ENCODE results near the gene TTLL3. TPM values are rescaled to one million over a fixed set of nuclear protein-coding genes. Genes with fewer than 3 reads are reported as not detected.
"Not testable (repeated sequence)": the region's sequence is repeated elsewhere in the genome, so short reads cannot be mapped to it uniquely, and the experiment has no call there.

The TTLL3 gene
- total and polyA plus RNA-seq, 11 donors = 4.7 to 30.3 (median 11.8) TPM

DNA sequence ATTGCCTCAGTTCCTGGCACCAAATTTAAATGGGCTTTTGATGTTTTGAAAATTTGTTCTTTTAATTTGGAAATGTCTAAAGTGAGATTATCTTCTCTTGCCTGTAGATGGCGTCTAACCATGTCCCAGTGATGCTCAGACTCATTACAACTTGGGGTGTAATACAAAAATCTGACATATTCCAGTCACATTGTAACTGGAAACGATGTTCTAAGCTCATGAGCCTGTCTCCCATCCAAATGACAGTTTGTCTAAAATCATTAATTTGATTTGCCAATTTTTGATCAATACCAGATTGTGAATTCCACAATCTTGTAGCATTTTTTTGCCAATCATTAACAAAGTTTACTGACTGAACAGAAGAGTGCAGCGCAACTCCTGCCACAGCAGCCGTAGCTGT, 38.8 kb downstream of the TTLL3 start:
- intact Hi-C loops (cut with DNase I) = loop anchor here in 2 of 10 donors (10.0 kb wide), 2 partner anchors 54 to 66 kb away; partner anchors contain the start of genes ARPC4 (in 1 of the 2), IL17RC (in 1 of the 2) and TADA3 (in 1 of the 2)

DNA sequence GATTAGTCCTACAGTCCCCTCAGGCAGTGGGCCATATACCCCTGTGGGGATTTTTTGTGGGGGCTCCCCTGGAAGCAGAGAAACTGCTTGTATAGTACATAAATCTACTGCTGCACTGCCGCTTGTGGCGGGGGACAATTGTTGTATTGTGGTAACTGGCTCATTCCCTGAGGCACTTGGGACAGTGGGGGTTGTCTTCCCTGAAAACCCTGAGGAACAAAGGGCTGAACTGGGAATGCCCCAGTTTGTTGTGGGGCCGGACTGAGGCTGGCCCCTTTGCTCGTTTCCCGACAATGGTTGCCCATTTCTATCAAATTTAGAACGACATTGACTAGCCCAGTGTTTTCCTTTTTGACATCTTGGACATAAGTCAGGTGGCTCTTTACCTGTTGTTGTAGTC, 41.3 kb downstream of the TTLL3 start:
- intact Hi-C loops (cut with DNase I) = loop anchor here in 1 of 10 donors (5.0 kb wide), 1 partner anchor 61 kb away; no protein-coding TSS in a partner anchor
- not testable (repeated sequence) for H3K27me3 ChIP-seq, ATAC-seq, H3K27ac ChIP-seq, DNase-seq, H3K4me1 ChIP-seq, H3K4me3 ChIP-seq, H3K36me3 ChIP-seq, H3K9me3 ChIP-seq
- 85 to 92% (median 89%) methylated on average over 6 of the region's 6 CpGs for WGBS, 4 donors

More for the DNA sequence above, 38.8 kb downstream of the TTLL3 start:
- TF ChIP-seq, protein P1, sequence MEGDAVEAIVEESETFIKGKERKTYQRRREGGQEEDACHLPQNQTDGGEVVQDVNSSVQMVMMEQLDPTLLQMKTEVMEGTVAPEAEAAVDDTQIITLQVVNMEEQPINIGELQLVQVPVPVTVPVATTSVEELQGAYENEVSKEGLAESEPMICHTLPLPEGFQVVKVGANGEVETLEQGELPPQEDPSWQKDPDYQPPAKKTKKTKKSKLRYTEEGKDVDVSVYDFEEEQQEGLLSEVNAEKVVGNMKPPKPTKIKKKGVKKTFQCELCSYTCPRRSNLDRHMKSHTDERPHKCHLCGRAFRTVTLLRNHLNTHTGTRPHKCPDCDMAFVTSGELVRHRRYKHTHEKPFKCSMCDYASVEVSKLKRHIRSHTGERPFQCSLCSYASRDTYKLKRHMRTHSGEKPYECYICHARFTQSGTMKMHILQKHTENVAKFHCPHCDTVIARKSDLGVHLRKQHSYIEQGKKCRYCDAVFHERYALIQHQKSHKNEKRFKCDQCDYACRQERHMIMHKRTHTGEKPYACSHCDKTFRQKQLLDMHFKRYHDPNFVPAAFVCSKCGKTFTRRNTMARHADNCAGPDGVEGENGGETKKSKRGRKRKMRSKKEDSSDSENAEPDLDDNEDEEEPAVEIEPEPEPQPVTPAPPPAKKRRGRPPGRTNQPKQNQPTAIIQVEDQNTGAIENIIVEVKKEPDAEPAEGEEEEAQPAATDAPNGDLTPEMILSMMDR (IDR thresholded peaks at IDR 0.05) = peak; percentile 35 to 68 (median 49)
- H3K9me3 ChIP-seq, ATAC-seq, H3K27me3 ChIP-seq, H3K36me3 ChIP-seq, H3K4me3 ChIP-seq, H3K4me1 ChIP-seq, H3K27ac ChIP-seq, DNase-seq: not testable (repeated sequence)
- WGBS, 4 donors = 38 to 44% (median 43%) methylated on average over 4 of the region's 4 CpGs

DNA sequence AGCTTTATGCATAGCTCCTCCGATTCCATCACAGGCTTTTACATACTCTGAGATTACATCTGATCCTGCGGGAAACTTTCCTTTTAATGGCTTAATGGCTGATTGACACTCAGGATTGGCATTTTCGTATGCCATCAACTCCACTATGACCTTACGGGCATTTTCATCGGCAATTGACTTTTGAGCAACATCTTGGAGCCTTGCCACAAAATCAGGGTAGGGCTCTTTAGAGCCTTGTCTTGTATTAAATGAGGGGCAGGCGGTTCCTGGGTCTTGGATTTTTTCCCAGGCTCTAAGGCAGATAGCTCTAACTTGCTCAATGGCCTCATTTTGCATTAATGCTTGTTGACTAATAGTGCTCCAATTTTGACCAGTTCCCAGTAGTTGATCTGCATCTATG, 41.9 kb downstream of the TTLL3 start:
- intact Hi-C loops (cut with DNase I) = loop anchor here in 1 of 10 donors (5.0 kb wide), 1 partner anchor 60 kb away; no protein-coding TSS in a partner anchor
- not testable (repeated sequence) for ATAC-seq, H3K9me3 ChIP-seq, H3K27me3 ChIP-seq, H3K4me1 ChIP-seq, H3K27ac ChIP-seq, DNase-seq, H3K4me3 ChIP-seq, H3K36me3 ChIP-seq
- WGBS, 4 donors = 52 to 69% (median 58%) methylated on average over 6 of the region's 6 CpGs

DNA sequence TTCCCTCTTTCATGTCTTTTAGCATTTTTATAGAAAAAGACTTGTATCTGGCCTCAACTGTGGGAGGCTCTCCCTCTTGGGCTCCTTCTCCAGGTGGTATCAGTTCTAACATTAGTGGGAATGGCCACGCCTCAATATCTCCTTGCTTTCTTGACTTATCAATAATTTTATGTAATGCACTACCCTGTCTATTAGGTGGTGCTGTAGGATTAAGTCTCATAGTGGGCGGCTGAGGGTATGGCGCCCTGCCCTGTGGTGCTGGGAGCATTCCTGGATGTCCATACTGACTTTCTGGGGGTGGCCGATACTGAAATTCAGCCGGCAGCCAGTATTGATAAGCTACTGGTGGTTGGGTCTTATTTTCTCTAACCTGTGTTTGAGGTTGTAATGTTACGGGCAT, 42.5 kb downstream of the TTLL3 start:
- H3K4me1 ChIP-seq = no peaks in the 10 kb centered on the region
- no peak overlapping the region for H3K27ac ChIP-seq
- ATAC-seq (no peak), DNase-seq (no peak)
- H3K4me3 ChIP-seq = no peak overlapping the region
- TF ChIP-seq POLR2A (IDR thresholded peaks at IDR 0.05) = no peak
- TF ChIP-seq, protein P1 (IDR thresholded peaks at IDR 0.05) = no peak
- WGBS, 4 donors = 93 to 98% (median 94%) methylated on average over 6 of the region's 6 CpGs
- no peaks in the 10 kb centered on the region for H3K36me3 ChIP-seq
- H3K9me3 ChIP-seq = no peaks in the 10 kb centered on the region
- no peaks in the 10 kb centered on the region for H3K27me3 ChIP-seq
- intact Hi-C loops (cut with DNase I) = loop anchor here in 1 of 10 donors (5.0 kb wide), 1 partner anchor 60 kb away; no protein-coding TSS in a partner anchor

DNA sequence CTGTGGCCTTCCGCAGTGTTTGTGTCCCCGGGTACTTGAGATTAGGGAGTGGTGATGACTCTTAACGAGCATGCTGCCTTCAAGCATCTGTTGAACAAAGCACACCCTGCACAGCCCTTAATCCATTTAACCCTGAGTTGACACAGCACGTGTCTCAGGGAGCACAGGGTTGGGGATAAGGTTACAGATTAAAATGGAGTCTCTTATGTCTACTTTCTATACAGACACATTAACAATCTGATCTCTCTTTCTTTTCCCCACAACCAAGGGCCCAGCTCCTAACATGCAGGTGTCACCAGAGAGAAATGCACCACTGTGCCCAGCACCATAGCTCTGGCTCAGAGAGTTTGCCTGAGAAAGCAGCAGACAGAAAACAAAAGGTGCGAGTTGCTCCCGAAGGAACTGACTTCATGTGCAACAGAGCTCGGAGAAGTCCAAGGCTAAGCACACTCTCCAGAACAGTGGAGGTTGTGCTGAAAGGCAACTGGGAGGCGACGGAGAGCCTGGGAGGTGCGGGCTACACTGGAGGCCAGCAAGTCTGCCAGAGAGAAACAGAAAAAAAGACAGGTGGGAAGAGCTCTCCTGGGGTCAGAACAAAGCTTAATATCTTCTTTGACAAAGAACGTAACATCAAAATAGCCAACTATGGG, 44.4 kb downstream of the TTLL3 start:
- H3K4me3 ChIP-seq, H3K9me3 ChIP-seq, H3K27me3 ChIP-seq, H3K4me1 ChIP-seq, ATAC-seq, DNase-seq, H3K36me3 ChIP-seq, H3K27ac ChIP-seq: not testable (repeated sequence)
- 70 to 76% (median 73%) methylated on average over 9 to 11 of the region's 11 CpGs for WGBS, 4 donors
- intact Hi-C loops (cut with DNase I) = loop anchor here in 1 of 10 donors (5.0 kb wide), 1 partner anchor 58 kb away; no protein-coding TSS in a partner anchor
